ENCODE results near the gene OPN5. TPM values are rescaled to one million over a fixed set of nuclear protein-coding genes. Genes with fewer than 3 reads are reported as not detected.

OPN5 gene
- total RNA-seq, 4 donors from 2014 or later: not detected

DNA sequence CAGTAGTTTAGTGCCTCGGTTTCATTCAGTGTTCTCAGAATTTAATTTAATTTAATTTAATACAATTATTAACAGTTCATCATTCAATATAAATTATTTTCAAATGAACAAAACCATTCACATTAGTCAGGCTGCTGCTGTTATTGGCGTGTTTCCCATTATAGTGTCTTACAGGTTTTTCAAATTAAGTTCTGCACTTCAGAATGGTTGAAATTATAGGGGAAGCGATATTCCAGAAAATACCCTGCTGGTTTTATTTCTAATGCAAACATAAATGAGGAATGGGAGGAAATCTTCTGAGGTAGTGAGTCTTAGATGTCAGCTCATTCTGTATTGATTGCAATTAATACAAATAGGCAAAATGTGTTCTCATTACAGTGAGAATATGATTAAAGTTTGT lies 37.6 kb downstream of the OPN5 start:
- in situ Hi-C loops (cut with MboI; ENCODE audit: low sequenced_read_pairs in 4 of 4) (no loop called here), intact Hi-C loops (cut with DNase I; ENCODE audit: low total_unique reads) (no loop called here)
- Histone ChIP-seq H3K4me1 (no peaks in the 10 kb centered on the region), H3K9me3 (no peaks in the 10 kb centered on the region), H3K27ac (no peak overlapping the region), H3K27me3 (no peaks in the 10 kb centered on the region), H3K36me3 (no peaks in the 10 kb centered on the region), H3K4me3 (no peak overlapping the region)
- DNase-seq: no peak
- TF ChIP-seq, protein P1, sequence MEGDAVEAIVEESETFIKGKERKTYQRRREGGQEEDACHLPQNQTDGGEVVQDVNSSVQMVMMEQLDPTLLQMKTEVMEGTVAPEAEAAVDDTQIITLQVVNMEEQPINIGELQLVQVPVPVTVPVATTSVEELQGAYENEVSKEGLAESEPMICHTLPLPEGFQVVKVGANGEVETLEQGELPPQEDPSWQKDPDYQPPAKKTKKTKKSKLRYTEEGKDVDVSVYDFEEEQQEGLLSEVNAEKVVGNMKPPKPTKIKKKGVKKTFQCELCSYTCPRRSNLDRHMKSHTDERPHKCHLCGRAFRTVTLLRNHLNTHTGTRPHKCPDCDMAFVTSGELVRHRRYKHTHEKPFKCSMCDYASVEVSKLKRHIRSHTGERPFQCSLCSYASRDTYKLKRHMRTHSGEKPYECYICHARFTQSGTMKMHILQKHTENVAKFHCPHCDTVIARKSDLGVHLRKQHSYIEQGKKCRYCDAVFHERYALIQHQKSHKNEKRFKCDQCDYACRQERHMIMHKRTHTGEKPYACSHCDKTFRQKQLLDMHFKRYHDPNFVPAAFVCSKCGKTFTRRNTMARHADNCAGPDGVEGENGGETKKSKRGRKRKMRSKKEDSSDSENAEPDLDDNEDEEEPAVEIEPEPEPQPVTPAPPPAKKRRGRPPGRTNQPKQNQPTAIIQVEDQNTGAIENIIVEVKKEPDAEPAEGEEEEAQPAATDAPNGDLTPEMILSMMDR (IDR thresholded peaks at IDR 0.05 in 4 of 5, conservative IDR thresholded peaks at IDR 0.05 in 1 of 5): no peak
- TF ChIP-seq POLR2A (IDR thresholded peaks at IDR 0.05): no peak
- ATAC-seq: no peak

DNA sequence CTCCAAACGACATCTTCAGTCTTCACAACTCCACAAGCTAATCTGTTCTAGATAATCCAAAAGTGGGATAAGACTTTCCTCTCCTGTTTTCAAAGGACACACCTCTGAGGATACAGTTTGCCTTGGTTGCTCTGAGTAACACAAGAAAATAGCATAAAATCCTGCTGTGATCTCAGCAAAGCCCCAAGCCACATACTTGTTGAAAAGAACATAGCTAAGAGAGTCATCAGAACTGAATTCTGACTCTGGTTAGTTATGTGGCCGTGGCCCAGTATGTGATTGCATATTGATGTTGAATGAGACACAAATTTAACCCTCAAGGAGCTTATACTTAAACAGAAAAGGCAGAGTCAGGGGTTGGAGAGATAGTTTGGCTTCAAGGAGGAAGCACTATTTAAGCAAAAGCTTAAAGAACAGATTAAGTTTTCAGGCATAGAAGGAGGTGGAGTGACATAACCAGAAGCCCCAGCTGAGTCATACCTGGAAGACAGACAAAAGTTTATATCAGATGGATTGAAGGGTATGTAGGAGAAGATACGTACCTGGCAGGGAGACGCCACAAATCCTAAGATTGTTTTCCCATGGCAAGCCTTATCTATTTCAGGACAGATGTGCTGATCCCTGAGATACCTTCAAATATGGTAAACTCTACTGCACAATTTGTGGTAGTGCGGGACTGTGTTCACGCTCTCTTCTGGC lies 41.2 kb downstream of the OPN5 start:
- TF ChIP-seq POLR2A (IDR thresholded peaks at IDR 0.05): no peak
- TF ChIP-seq, protein P1 (IDR thresholded peaks at IDR 0.05 in 4 of 5, conservative IDR thresholded peaks at IDR 0.05 in 1 of 5): no peak
- no peaks in the 10 kb centered on the region for H3K36me3 ChIP-seq
- H3K4me1 ChIP-seq: no peaks in the 10 kb centered on the region
- H3K4me3 ChIP-seq: no peak overlapping the region
- no peaks in the 10 kb centered on the region for H3K27me3 ChIP-seq
- no peak overlapping the region for H3K27ac ChIP-seq
- intact Hi-C loops (cut with DNase I; ENCODE audit: low total_unique reads): no loop called here
- DNase-seq (no peak), ATAC-seq (no peak)
- H3K9me3 ChIP-seq: no peaks in the 10 kb centered on the region
- in situ Hi-C loops (cut with MboI; ENCODE audit: low sequenced_read_pairs in 4 of 4): no loop called here

DNA sequence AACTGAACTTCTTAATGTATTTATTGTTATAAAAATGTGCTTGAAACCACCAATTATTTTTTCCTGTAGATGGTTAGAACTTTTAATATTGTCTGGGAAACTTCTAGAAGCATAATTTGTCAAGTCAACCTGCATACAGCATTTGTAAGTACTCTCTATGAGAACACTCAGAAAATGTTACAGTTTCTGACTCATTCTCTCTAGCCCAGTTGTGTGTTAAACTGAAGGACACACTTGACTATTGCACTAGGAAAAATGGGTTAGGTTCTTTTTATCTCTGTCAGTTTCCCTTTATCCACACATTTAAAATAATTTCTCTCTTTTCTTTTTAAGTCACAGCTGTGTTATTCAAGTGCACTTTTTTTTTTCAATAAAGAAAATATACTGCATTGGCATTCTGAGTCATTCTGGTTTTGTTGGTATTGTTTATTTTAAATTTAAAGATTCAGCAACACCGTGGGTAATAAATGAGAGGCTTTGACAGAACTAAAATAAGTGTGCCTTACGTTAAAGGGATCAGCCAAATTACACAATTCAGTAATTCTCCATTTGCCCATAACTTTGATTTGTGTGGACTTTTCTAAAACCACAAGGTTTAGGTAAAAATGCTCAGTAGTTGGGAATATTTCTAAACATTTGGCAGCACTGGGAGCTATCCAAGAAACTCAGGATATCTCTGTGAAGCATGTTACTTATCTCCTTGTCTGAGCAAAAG lies 50.7 kb downstream of the OPN5 start:
- Histone ChIP-seq H3K27me3 (no peaks in the 10 kb centered on the region), H3K4me3 (no peak overlapping the region), H3K36me3 (no peaks in the 10 kb centered on the region), H3K4me1 (no peaks in the 10 kb centered on the region), H3K27ac (no peak overlapping the region), H3K9me3 (no peaks in the 10 kb centered on the region)
- intact Hi-C loops (cut with DNase I; ENCODE audit: low total_unique reads): no loop called here
- no peak for TF ChIP-seq POLR2A (IDR thresholded peaks at IDR 0.05)
- TF ChIP-seq, protein P1 (IDR thresholded peaks at IDR 0.05 in 4 of 5, conservative IDR thresholded peaks at IDR 0.05 in 1 of 5): no peak
- ATAC-seq (no peak), DNase-seq (no peak)
- in situ Hi-C loops (cut with MboI; ENCODE audit: low sequenced_read_pairs in 4 of 4): no loop called here

DNA sequence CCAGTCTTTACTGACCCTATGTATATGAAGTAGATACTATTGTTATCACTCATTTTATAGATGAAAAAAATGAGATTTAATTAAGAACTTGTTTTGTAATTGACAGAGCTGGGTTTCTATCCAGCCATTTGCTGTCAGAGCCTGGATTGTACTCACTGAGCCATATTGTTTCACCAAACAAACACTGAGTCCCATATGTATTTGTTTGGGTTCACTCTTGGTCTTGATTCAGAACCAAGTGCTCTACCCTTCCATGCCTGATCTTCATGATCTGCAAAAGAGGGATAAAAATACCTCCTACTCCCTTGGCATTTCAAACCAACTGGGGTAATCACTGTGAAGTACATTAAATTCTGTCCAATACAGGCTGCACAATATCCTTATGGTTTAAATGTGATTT lies 52.4 kb downstream of the OPN5 start:
- in situ Hi-C loops (cut with MboI; ENCODE audit: low sequenced_read_pairs in 4 of 4) (no loop called here), intact Hi-C loops (cut with DNase I; ENCODE audit: low total_unique reads) (no loop called here)
- TF ChIP-seq, protein P1 (IDR thresholded peaks at IDR 0.05 in 4 of 5, conservative IDR thresholded peaks at IDR 0.05 in 1 of 5): no peak
- TF ChIP-seq POLR2A (IDR thresholded peaks at IDR 0.05): no peak
- Histone ChIP-seq H3K27ac (no peak overlapping the region), H3K4me1 (no peaks in the 10 kb centered on the region), H3K36me3 (no peaks in the 10 kb centered on the region), H3K27me3 (no peaks in the 10 kb centered on the region), H3K4me3 (no peak overlapping the region), H3K9me3 (no peaks in the 10 kb centered on the region)
- ATAC-seq: no peak
- DNase-seq: no peak

All from gastrocnemius medialis (tissue), 4 donors.